ENCODE results near the gene MCEE. TPM values are rescaled to one million over a fixed set of nuclear protein-coding genes. Genes with fewer than 3 reads are reported as not detected.
"Not testable (repeated sequence)": the region's sequence is repeated elsewhere in the genome, so short reads cannot be mapped to it uniquely, and the experiment has no call there.

MCEE gene
- total and polyA plus RNA-seq, 7 experiments from 2014 or later = 11.6 to 38.0 (median 18.9) TPM

GRCh38 chr2:71150082-71150816 lies 20.2 kb upstream of the MCEE start:
- no peak overlapping the region for H3K4me3 ChIP-seq (ENCODE audit: low read length)
- no peaks in the 10 kb centered on the region for H3K4me1 ChIP-seq (ENCODE audit: control insufficient read depth in 2 of 2, insufficient read depth in 2 of 2, low read length in 2 of 2)
- Mint-ChIP-seq H3K27ac (peak overlapping the region in 4 of 9 donors; percentile 9 to 51 (median 22)), H3K4me3 (no peak overlapping the region), H3K9me3 (no peaks in the 10 kb centered on the region), H3K36me3 (peaks cover 9 to 44% (median 20%) of the 10 kb centered on the region in 5 donors), H3K4me1 (peaks cover 0 to 5% (median 0%) of the 10 kb centered on the region in 7 donors), H3K27me3 (no peaks in the 10 kb centered on the region)
- ATAC-seq (no peak), DNase-seq (no peak)
- ChIA-PET CTCF (interaction anchor here (0.7 kb wide), 1 partner anchor 344 kb away, joined by 3 read pairs; no protein-coding TSS in a partner anchor), POLR2A (interaction anchor here (1.3 kb wide), 1 partner anchor 20 kb away, joined by 3 read pairs; the partner anchor contains the start of gene MCEE)
- intact Hi-C loops (cut with micrococcal nuclease) = no loop called here
- H3K9me3 ChIP-seq (ENCODE audit: control insufficient read depth in 2 of 3, low read length in 3 of 3) = no peaks in the 10 kb centered on the region
- H3K27me3 ChIP-seq (ENCODE audit: control insufficient read depth in 2 of 2, insufficient read depth in 2 of 2, low read length in 2 of 2) = no peaks in the 10 kb centered on the region
- peaks cover 10 to 56% (median 19%) of the 10 kb centered on the region in 3 experiments for H3K36me3 ChIP-seq (ENCODE audit: control insufficient read depth in 2 of 3, insufficient read depth in 3 of 3, low read length in 3 of 3)
- H3K27ac ChIP-seq (ENCODE audit: low read depth, low read length) = no peak overlapping the region

GRCh38 chr2:71148506-71149063 lies 18.6 kb upstream of the MCEE start:
- no peak overlapping the region for H3K4me3 Mint-ChIP-seq
- intact Hi-C loops (cut with micrococcal nuclease) = no loop called here
- CTCF ChIA-PET = no interaction called here
- no peaks in the 10 kb centered on the region for H3K4me1 ChIP-seq (ENCODE audit: control insufficient read depth in 2 of 2, insufficient read depth in 2 of 2, low read length in 2 of 2)
- no peak overlapping the region for H3K4me3 ChIP-seq (ENCODE audit: low read length)
- peaks cover 19 to 73% (median 19%) of the 10 kb centered on the region in 3 experiments for H3K36me3 ChIP-seq (ENCODE audit: control insufficient read depth in 2 of 3, insufficient read depth in 3 of 3, low read length in 3 of 3)
- H3K9me3 Mint-ChIP-seq = no peaks in the 10 kb centered on the region
- no peaks in the 10 kb centered on the region for H3K9me3 ChIP-seq (ENCODE audit: control insufficient read depth in 2 of 3, low read length in 3 of 3)
- ATAC-seq (no peak), DNase-seq (no peak)
- H3K27me3 ChIP-seq (ENCODE audit: control insufficient read depth in 2 of 2, insufficient read depth in 2 of 2, low read length in 2 of 2) = no peaks in the 10 kb centered on the region
- no peak overlapping the region for H3K27ac ChIP-seq (ENCODE audit: low read depth, low read length)
- H3K27me3 Mint-ChIP-seq = no peaks in the 10 kb centered on the region
- peaks cover 0 to 5% (median 0%) of the 10 kb centered on the region in 7 donors for H3K4me1 Mint-ChIP-seq
- H3K27ac Mint-ChIP-seq = peak overlapping the region in 1 of 9 donors; percentile 53
- POLR2A ChIA-PET = interaction anchor here (1.3 kb wide), 1 partner anchor 19 kb away, joined by 3 read pairs; the partner anchor contains the start of gene MCEE
- peaks cover 13 to 61% (median 28%) of the 10 kb centered on the region in 5 donors for H3K36me3 Mint-ChIP-seq

GRCh38 chr2:71143782-71144181 lies 13.8 kb upstream of the MCEE start:
- DNase-seq (no peak), ATAC-seq (no peak)
- H3K36me3 ChIP-seq (ENCODE audit: control insufficient read depth in 2 of 3, insufficient read depth in 3 of 3, low read length in 3 of 3) = peaks cover 23 to 97% (median 27%) of the 10 kb centered on the region in 3 experiments
- Mint-ChIP-seq H3K4me1 (peaks cover 0 to 5% (median 0%) of the 10 kb centered on the region in 7 donors), H3K4me3 (no peak overlapping the region), H3K36me3 (peaks cover 8 to 63% (median 32%) of the 10 kb centered on the region in 5 donors), H3K27ac (peak overlapping the region in 4 of 9 donors; percentile 14 to 63 (median 43)), H3K27me3 (no peaks in the 10 kb centered on the region), H3K9me3 (no peaks in the 10 kb centered on the region)
- intact Hi-C loops (cut with micrococcal nuclease) = no loop called here
- no peak overlapping the region for H3K4me3 ChIP-seq (ENCODE audit: low read length)
- no peaks in the 10 kb centered on the region for H3K27me3 ChIP-seq (ENCODE audit: control insufficient read depth in 2 of 2, insufficient read depth in 2 of 2, low read length in 2 of 2)
- ChIA-PET CTCF (interaction anchor here (0.9 to 1.9 kb wide), 2 partner anchors 12 to 19 kb away, joined by 3 to 8 read pairs; no protein-coding TSS in a partner anchor), POLR2A (interaction anchor here (1.8 kb wide), 1 partner anchor 13 kb away, joined by 6 read pairs; the partner anchor contains the start of gene MPHOSPH10)
- H3K9me3 ChIP-seq (ENCODE audit: control insufficient read depth in 2 of 3, low read length in 3 of 3) = no peaks in the 10 kb centered on the region
- H3K4me1 ChIP-seq (ENCODE audit: control insufficient read depth in 2 of 2, insufficient read depth in 2 of 2, low read length in 2 of 2) = no peaks in the 10 kb centered on the region
- no peak overlapping the region for H3K27ac ChIP-seq (ENCODE audit: low read depth, low read length)

DNA sequence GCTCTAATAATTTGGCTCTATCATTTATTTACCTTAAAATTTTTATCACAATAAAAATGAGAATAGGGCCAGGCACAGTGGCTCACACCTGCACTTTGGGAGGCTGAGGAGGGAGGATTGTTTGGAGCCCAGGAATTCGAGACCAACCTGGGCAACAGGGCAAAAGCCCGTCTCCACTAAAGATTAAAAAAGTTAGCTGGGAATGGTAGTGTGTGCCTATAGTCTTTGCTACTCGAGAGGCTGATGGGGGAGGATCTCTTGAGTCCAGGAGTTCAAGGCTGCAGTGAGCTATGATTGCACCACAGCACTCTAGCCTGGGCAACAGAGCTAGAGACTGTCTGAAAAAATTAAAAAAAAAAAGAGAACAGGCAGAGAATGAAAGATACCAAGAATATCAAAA lies 6.1 kb upstream of the MCEE start:
- Histone ChIP-seq H3K27ac (ENCODE audit: low read depth, low read length) (no peak overlapping the region), H3K27me3 (ENCODE audit: control insufficient read depth in 2 of 2, insufficient read depth in 2 of 2, low read length in 2 of 2) (no peaks in the 10 kb centered on the region), H3K4me3 (ENCODE audit: low read length) (no peak overlapping the region), H3K4me1 (ENCODE audit: control insufficient read depth in 2 of 2, insufficient read depth in 2 of 2, low read length in 2 of 2) (peaks cover 10 to 13% of the 10 kb centered on the region in 2 donors), H3K36me3 (ENCODE audit: control insufficient read depth in 2 of 3, insufficient read depth in 3 of 3, low read length in 3 of 3) (peaks cover 22 to 67% (median 32%) of the 10 kb centered on the region in 3 experiments), H3K9me3 (ENCODE audit: control insufficient read depth in 2 of 3, low read length in 3 of 3) (no peaks in the 10 kb centered on the region)
- ATAC-seq (no peak), DNase-seq (no peak)
- intact Hi-C loops (cut with micrococcal nuclease) = no loop called here
- no peak overlapping the region for H3K4me3 Mint-ChIP-seq
- peak overlapping the region in 1 of 9 donors; percentile 9 for H3K27ac Mint-ChIP-seq
- H3K4me1 Mint-ChIP-seq = peaks cover 0 to 4% (median 0%) of the 10 kb centered on the region in 7 donors
- no peaks in the 10 kb centered on the region for H3K27me3 Mint-ChIP-seq
- POLR2A ChIA-PET = no interaction called here
- H3K36me3 Mint-ChIP-seq = peaks cover 4 to 31% (median 11%) of the 10 kb centered on the region in 5 donors
- H3K9me3 Mint-ChIP-seq = no peaks in the 10 kb centered on the region
- CTCF ChIA-PET = no interaction called here

DNA sequence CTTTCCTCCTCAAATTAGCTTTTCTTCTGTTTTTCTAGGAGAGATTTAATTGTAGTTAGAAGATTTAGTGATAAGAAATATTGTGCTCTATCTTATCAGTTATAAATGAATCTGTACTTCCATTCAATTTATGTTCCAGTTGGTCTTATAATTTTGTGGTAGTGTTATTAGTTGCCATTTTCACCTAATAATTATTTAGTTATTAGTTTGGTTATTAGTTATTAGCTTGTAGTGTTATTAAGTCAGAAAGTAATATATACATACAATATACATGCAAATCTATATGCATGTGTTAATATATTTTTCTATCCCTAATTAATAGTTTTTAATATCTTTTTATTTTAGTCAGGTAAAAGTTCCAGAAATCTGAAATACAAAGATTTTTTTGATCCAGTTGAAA lies 3.6 kb upstream of the MCEE start:
- H3K36me3 Mint-ChIP-seq = peaks cover 4 to 21% (median 10%) of the 10 kb centered on the region in 5 donors
- Histone ChIP-seq H3K36me3 (ENCODE audit: control insufficient read depth in 2 of 3, insufficient read depth in 3 of 3, low read length in 3 of 3) (peaks cover 13 to 49% (median 23%) of the 10 kb centered on the region in 3 experiments), H3K27ac (ENCODE audit: low read depth, low read length) (no peak overlapping the region), H3K4me1 (ENCODE audit: control insufficient read depth in 2 of 2, insufficient read depth in 2 of 2, low read length in 2 of 2) (peaks cover 21 to 22% of the 10 kb centered on the region in 2 donors), H3K4me3 (ENCODE audit: low read length) (no peak overlapping the region), H3K27me3 (ENCODE audit: control insufficient read depth in 2 of 2, insufficient read depth in 2 of 2, low read length in 2 of 2) (no peaks in the 10 kb centered on the region), H3K9me3 (ENCODE audit: control insufficient read depth in 2 of 3, low read length in 3 of 3) (no peaks in the 10 kb centered on the region)
- CTCF ChIA-PET = no interaction called here
- no peak for DNase-seq
- H3K4me3 Mint-ChIP-seq = no peak overlapping the region
- H3K27ac Mint-ChIP-seq = no peak overlapping the region
- POLR2A ChIA-PET = interaction anchor here (1.5 kb wide), 1 partner anchor 66 kb away, joined by 5 read pairs; no protein-coding TSS in a partner anchor
- no peak for ATAC-seq
- no peaks in the 10 kb centered on the region for H3K9me3 Mint-ChIP-seq
- no peaks in the 10 kb centered on the region for H3K27me3 Mint-ChIP-seq
- intact Hi-C loops (cut with micrococcal nuclease) = loop anchor here in 1 of 2 donors (5.0 kb wide), 1 partner anchor 831 kb away; the partner anchor contains the start of gene FAM136A
- H3K4me1 Mint-ChIP-seq = peaks cover 0 to 18% (median 9%) of the 10 kb centered on the region in 7 donors

GRCh38 chr2:71131387-71132166 lies 1.5 kb upstream of the MCEE start:
- H3K4me3 Mint-ChIP-seq; H3K27me3 Mint-ChIP-seq; DNase-seq; ATAC-seq; H3K27ac Mint-ChIP-seq; H3K27me3 ChIP-seq (ENCODE audit: control insufficient read depth in 2 of 2, insufficient read depth in 2 of 2, low read length in 2 of 2); H3K9me3 Mint-ChIP-seq; H3K9me3 ChIP-seq (ENCODE audit: control insufficient read depth in 2 of 3, low read length in 3 of 3): not testable (repeated sequence)
- POLR2A ChIA-PET = interaction anchor here (0.9 to 6.0 kb wide), 6 partner anchors 12 to 838 kb away, joined by 4 to 114 read pairs (median 6); partner anchors contain the start of genes NAGK, PAIP2B, SNRPG and ZNF638
- Histone ChIP-seq H3K4me3 (ENCODE audit: low read length) (peak overlapping the region; percentile 74), H3K27ac (ENCODE audit: low read depth, low read length) (peak overlapping the region; percentile 87), H3K36me3 (ENCODE audit: control insufficient read depth in 2 of 3, insufficient read depth in 3 of 3, low read length in 3 of 3) (peaks cover 6 to 30% (median 13%) of the 10 kb centered on the region in 3 experiments), H3K4me1 (ENCODE audit: control insufficient read depth in 2 of 2, insufficient read depth in 2 of 2, low read length in 2 of 2) (peaks cover 21 to 22% of the 10 kb centered on the region in 2 donors)
- Mint-ChIP-seq H3K36me3 (peaks cover 0 to 14% (median 6%) of the 10 kb centered on the region in 5 donors), H3K4me1 (peaks cover 0 to 28% (median 20%) of the 10 kb centered on the region in 7 donors)
- intact Hi-C loops (cut with micrococcal nuclease) = loop anchor here (2.0 to 5.0 kb wide), 4 partner anchors 109 to 941 kb away; partner anchors contain the start of genes C2orf42 (in 1 of the 2) and FAM136A (in 1 of the 2)
- CTCF ChIA-PET = interaction anchor here (0.7 to 1.9 kb wide), 2 partner anchors 61 to 63 kb away, joined by 4 to 5 read pairs; partner anchors contain the start of gene NAGK
